Measurements from ENCODE around the gene CCDC171.

GRCh38 chr9:16023446-16023845, 470.6 kb downstream of the CCDC171 start:
- no peak for TF ChIP-seq SP1 (CRISPR knock-in tag; conservative IDR thresholded peaks at IDR 0.05)
- TF ChIP-seq ZNF263 (CRISPR knock-in tag; IDR thresholded peaks at IDR 0.05; ENCODE audit: low read depth): no peak
- TF ChIP-seq TEAD1 (CRISPR knock-in tag; IDR thresholded peaks at IDR 0.05): no peak
